DND-41 (cell line): ENCODE data around the gene MEGF8.

Source experiments
- CTCF ChIP-seq: IDR thresholded peaks from 2 replicates; pipeline ENCODE4 v1.5.1; 2012; ENCODE audit warnings: borderline replicate concordance, low read length, moderate library complexity, mild to moderate bottlenecking; ENCODE audit not compliant: poor library complexity, severe bottlenecking; ENCODE audit errors: extremely low read depth
- EZH2 ChIP-seq: IDR thresholded peaks from 3 replicates; pipeline ENCODE4 v1.6.1; 2012; ENCODE audit warnings: borderline replicate concordance, low read depth, mild to moderate bottlenecking, moderate library complexity, low read length, inconsistent platforms; ENCODE audit not compliant: severe bottlenecking

- TF ChIP-seq CTCF (no peak), EZH2 (no peak)
Observed at GRCh38 chr19:42309686-42310085, 15.7 kb upstream of the MEGF8 start.
